HG03280 (cell line): ENCODE results near the gene PRSS57.
"Not testable (repeated sequence)": the region's sequence is repeated elsewhere in the genome, so short reads cannot be mapped to it uniquely, and the experiment has no call there.

Source experiments
- ATAC-seq: cut with Tn5 transposase; IDR thresholded peaks from one replicate; pipeline ENCODE4 v1.9.1; 2021; ENCODE audit warnings: mild to moderate bottlenecking, moderate library complexity; ENCODE audit not compliant: unreplicated experiment

The PRSS57 gene

GRCh38 chr19:695352-695949 lies at the start of gene PRSS57:
Gene PRSS57 (minus strand): TSS chr19:695452. CDS start chr19:695430, 22 bp downstream.
- no peak for ATAC-seq

- ATAC-seq, result no peak
Measured at GRCh38 chr19:743168-743687, 48.0 kb upstream of the PRSS57 start.

GRCh38 chr19:742540-743075 lies 47.4 kb upstream of the PRSS57 start:
- no peak for ATAC-seq

- ATAC-seq, result no peak
Measured at GRCh38 chr19:741506-742131, 46.4 kb upstream of the PRSS57 start.

GRCh38 chr19:740816-741505 lies 45.7 kb upstream of the PRSS57 start:
- ATAC-seq, result not testable (repeated sequence)

- ATAC-seq, result no peak
Measured at GRCh38 chr19:739998-740715, 44.9 kb upstream of the PRSS57 start.

GRCh38 chr19:738509-739128 lies 43.4 kb upstream of the PRSS57 start:
- ATAC-seq, result no peak

- no peak for ATAC-seq
Measured at GRCh38 chr19:737591-738093, 42.4 kb upstream of the PRSS57 start.

- no peak for ATAC-seq
Measured at GRCh38 chr19:736125-736524, 40.9 kb upstream of the PRSS57 start.

- ATAC-seq, result no peak
Measured at GRCh38 chr19:734716-735115, 39.5 kb upstream of the PRSS57 start.

GRCh38 chr19:732148-733069 lies 37.2 kb upstream of the PRSS57 start:
- ATAC-seq, result no peak

GRCh38 chr19:731000-731399 lies 35.7 kb upstream of the PRSS57 start:
- no peak for ATAC-seq

GRCh38 chr19:729965-730668 lies 34.9 kb upstream of the PRSS57 start:
- no peak for ATAC-seq

- ATAC-seq, result not testable (repeated sequence)
Measured at GRCh38 chr19:729564-729963, 34.3 kb upstream of the PRSS57 start.

GRCh38 chr19:728011-728410 lies 32.8 kb upstream of the PRSS57 start:
- ATAC-seq, result no peak

- ATAC-seq, result no peak
Measured at GRCh38 chr19:726993-727956, 32.0 kb upstream of the PRSS57 start.

- ATAC-seq, result no peak
Measured at GRCh38 chr19:725461-726089, 30.3 kb upstream of the PRSS57 start.
